HCT116 (cell line): ENCODE data around the gene TSLP. TPM values are rescaled to one million over a fixed set of nuclear protein-coding genes. Genes with fewer than 3 reads are reported as not detected.

Source experiments
- ATAC-seq: fragments of 200-7000 bp; cut with Tn5 transposase; 2 replicates; pipeline ENCODE4 v1.9.1; 2020; ENCODE audit warnings: mild to moderate bottlenecking, moderate library complexity
- BruUV-seq: library from RNA; stranded (reverse); fragments of 400-500 nt; replicated peaks from 2 replicates; lab custom pipeline; 2021; lab: Mats Ljungman, UMichigan
- CTCF ChIA-PET: fragments of 300-600 bp; sonication (Branson Sonifier 250); formaldehyde crosslinking; loops from one replicate; lab custom pipeline; 2021; ENCODE audit warnings: antibody characterized with exemption; lab: Charles Lee
- POLR2A ChIA-PET: fragments of 300-600, 350-600 bp; sonication (Branson Sonifier 250); formaldehyde crosslinking; loops from one replicate; lab custom pipeline; 2021; ENCODE audit warnings: antibody characterized with exemption; lab: Charles Lee
- RAD21 ChIA-PET, 2 experiments: fragments of 300-600 bp; sonication (Branson Sonifier 250); formaldehyde crosslinking; loops; one replicate each; lab custom pipeline; 2023; ENCODE audit warnings: low total read pairs in 2 of 2; ENCODE audit not compliant: uncharacterized antibody in 2 of 2, unreplicated experiment in 2 of 2, low non-redundant PET in 1 of 2; lab: Charles Lee
- DNase-seq: peaks from one replicate; pipeline ENCODE4 v3.0.0-alpha.2; 2010; ENCODE audit warnings: low read depth, low spot score
- H2AFZ ChIP-seq: fragments of 200-600 bp; shearing (Covaris generic), sonication (generic); 2 replicates; pipeline ENCODE4 v1.6.1; 2017; ENCODE audit warnings: low read depth, mixed run types, mixed read lengths, antibody characterized with exemption, low read length; ENCODE audit not compliant: poor library complexity, severe bottlenecking
- H3K27ac ChIP-seq: 2 replicates; pipeline ENCODE4 v1.5.1; 2012; ENCODE audit warnings: low read depth, low read length
- H3K27me3 ChIP-seq: fragments of 200-600 bp; sonication (generic); 2 replicates; pipeline ENCODE4 v1.6.1; 2016; ENCODE audit warnings: mixed run types, low read length, mixed read lengths; ENCODE audit not compliant: insufficient read depth
- H3K36me3 ChIP-seq, 2 experiments: fragments of 200-500 bp in 1 of 2; fragments of 200-600 bp in 1 of 2; sonication (Bioruptor generic) in 1 of 2; sonication (generic) in 1 of 2; 2 replicates each; pipeline versions ENCODE4 v1.5.1 to v1.6.1; 2014 to 2016; ENCODE audit warnings: low read length in 2 of 2, inconsistent platforms in 1 of 2, mixed read lengths in 1 of 2, mixed run types in 1 of 2; ENCODE audit not compliant: insufficient read depth in 2 of 2, control insufficient read depth in 1 of 2
- H3K4me1 ChIP-seq, 2 experiments: fragments of 200-600 bp in 1 of 2; sonication (generic) in 1 of 2; 2 replicates each; pipeline versions ENCODE4 v1.5.1 to v1.6.1; 2012 to 2017; ENCODE audit warnings: low read length in 2 of 2, inconsistent platforms in 1 of 2, mild to moderate bottlenecking in 1 of 2, mixed read lengths in 1 of 2, mixed run types in 1 of 2, moderate library complexity in 1 of 2; ENCODE audit not compliant: insufficient read depth in 2 of 2, control insufficient read depth in 1 of 2
- H3K4me2 ChIP-seq: fragments of 200-600 bp; sonication (generic); 2 replicates; pipeline ENCODE4 v1.6.1; 2017; ENCODE audit warnings: mixed run types, low read length, mixed read lengths
- H3K4me3 ChIP-seq, 2 experiments: fragments of 200-600 bp in 1 of 2; sonication (generic) in 1 of 2; replicated peaks in 1 of 2; 2 replicates each; pipeline ENCODE4 v1.5.1; 2011 to 2016; ENCODE audit warnings: low read length in 2 of 2, control low read depth in 1 of 2, low read depth in 1 of 2, mild to moderate bottlenecking in 1 of 2, mixed read lengths in 1 of 2, mixed run types in 1 of 2
- H3K79me2 ChIP-seq: fragments of 200-600 bp; sonication (generic); 2 replicates; pipeline ENCODE4 v1.6.1; 2017; ENCODE audit warnings: mild to moderate bottlenecking, mixed run types, low read length, moderate library complexity, mixed read lengths; ENCODE audit not compliant: insufficient read depth
- H3K9ac ChIP-seq: fragments of 200-600 bp; sonication (generic); 2 replicates; pipeline ENCODE4 v1.6.1; 2016; ENCODE audit warnings: low read length, mixed read lengths
- H3K9me2 ChIP-seq: fragments of 200-600 bp; sonication (generic), shearing (Covaris generic); 2 replicates; pipeline ENCODE4 v1.6.1; 2017; ENCODE audit warnings: mixed run types, mild to moderate bottlenecking, moderate library complexity; ENCODE audit not compliant: insufficient read depth
- H3K9me3 ChIP-seq, 2 experiments: fragments of 200-500 bp in 1 of 2; fragments of 200-600 bp in 1 of 2; sonication (Bioruptor generic) in 1 of 2; sonication (generic) in 1 of 2; 2 replicates each; pipeline ENCODE4 v1.6.1; 2014 to 2017; ENCODE audit warnings: low read length in 2 of 2, mixed read lengths in 2 of 2, inconsistent platforms in 1 of 2, low read depth in 1 of 2, mild to moderate bottlenecking in 1 of 2, mixed run types in 1 of 2, moderate library complexity in 1 of 2; ENCODE audit not compliant: control insufficient read depth in 1 of 2, insufficient read depth in 1 of 2
- H4K20me1 ChIP-seq: fragments of 200-600 bp; sonication (generic), shearing (Covaris generic); 2 replicates; pipeline ENCODE4 v1.6.1; 2017; ENCODE audit warnings: mixed run types, mild to moderate bottlenecking, moderate library complexity; ENCODE audit not compliant: insufficient read depth
- CBX3 ChIP-seq: IDR thresholded peaks from 2 replicates; pipeline ENCODE4 v1.6.1; 2012; ENCODE audit warnings: low read depth
- EGR1 ChIP-seq: IDR thresholded peaks from 2 replicates; pipeline ENCODE4 v1.6.1; 2012; ENCODE audit warnings: low read depth
- ELF1 ChIP-seq: IDR thresholded peaks from 2 replicates; pipeline ENCODE4 v1.6.1; 2012; ENCODE audit warnings: low read depth, borderline replicate concordance
- EZH2 ChIP-seq: fragments of 200-600 bp; sonication (generic); IDR thresholded peaks from 2 replicates; pipeline ENCODE4 v1.6.1; 2017; ENCODE audit warnings: antibody characterized with exemption, mixed run types
- FOSL1 ChIP-seq: IDR thresholded peaks from 2 replicates; pipeline ENCODE4 v1.6.1; 2012; ENCODE audit warnings: low read depth
- POLR2AphosphoS5 ChIP-seq: IDR thresholded peaks from 2 replicates; pipeline ENCODE4 v1.6.1; 2011; ENCODE audit warnings: mild to moderate bottlenecking, low read depth, low read length, moderate library complexity
- SIN3A ChIP-seq: IDR thresholded peaks from 2 replicates; pipeline ENCODE4 v1.6.1; 2012; ENCODE audit warnings: low read depth
- TCF7L2 ChIP-seq: IDR thresholded peaks from 2 replicates; pipeline ENCODE4 v1.7.0; 2011; ENCODE audit warnings: borderline replicate concordance, inconsistent platforms; ENCODE audit not compliant: insufficient read depth, insufficient read length; ENCODE audit errors: extremely low read depth
- YY1 ChIP-seq: IDR thresholded peaks from 2 replicates; pipeline ENCODE4 v1.6.1; 2011; ENCODE audit warnings: low read length, low read depth, moderate library complexity, mild to moderate bottlenecking; ENCODE audit not compliant: insufficient replicate concordance; ENCODE audit errors: extremely low read depth
- ZFX ChIP-seq: fragments of 450-650 bp; IDR thresholded peaks from 2 replicates; pipeline ENCODE4 v1.6.1; 2017
- ZNF274 ChIP-seq: fragments of 200-500 bp; sonication (Bioruptor generic); IDR thresholded peaks from 2 replicates; pipeline ENCODE4 v1.6.1; 2014; ENCODE audit warnings: mild to moderate bottlenecking, low read depth, low read length, inconsistent platforms
- intact Hi-C: fragments of 100-400 bp; cut with micrococcal nuclease; formaldehyde crosslinking; loops from 2 replicates; pipeline ENCODE4 v1.10.0; 2022
- total RNA-seq: library from RNA; stranded (reverse); gene quantifications from one replicate; pipeline ENCODE4 v1.2.1, GENCODE V29; 2021; ENCODE audit not compliant: unreplicated experiment
- TF ChIP-seq, protein P1 (sequence below): IDR thresholded peaks from 2 replicates; pipeline ENCODE4 v1.6.1; 2012; ENCODE audit warnings: low read depth
- TF ChIP-seq, protein P2 (sequence below), 3 experiments: fragments of 200-600 bp in 1 of 3; sonication (generic) in 1 of 3; IDR thresholded peaks in 2 of 3; conservative IDR thresholded peaks in 1 of 3; 2 replicates each; pipeline ENCODE4 v1.5.1; 2012 to 2017; ENCODE audit warnings: low read depth in 2 of 3, low read length in 2 of 3, antibody characterized with exemption in 1 of 3, borderline replicate concordance in 1 of 3, control low read depth in 1 of 3, mild to moderate bottlenecking in 1 of 3, mixed read lengths in 1 of 3, mixed run types in 1 of 3, moderate library complexity in 1 of 3; ENCODE audit not compliant: insufficient read depth in 1 of 3

TSLP gene
- total RNA-seq, 1 experiment from 2014 or later, result 0.34 TPM

DNA sequence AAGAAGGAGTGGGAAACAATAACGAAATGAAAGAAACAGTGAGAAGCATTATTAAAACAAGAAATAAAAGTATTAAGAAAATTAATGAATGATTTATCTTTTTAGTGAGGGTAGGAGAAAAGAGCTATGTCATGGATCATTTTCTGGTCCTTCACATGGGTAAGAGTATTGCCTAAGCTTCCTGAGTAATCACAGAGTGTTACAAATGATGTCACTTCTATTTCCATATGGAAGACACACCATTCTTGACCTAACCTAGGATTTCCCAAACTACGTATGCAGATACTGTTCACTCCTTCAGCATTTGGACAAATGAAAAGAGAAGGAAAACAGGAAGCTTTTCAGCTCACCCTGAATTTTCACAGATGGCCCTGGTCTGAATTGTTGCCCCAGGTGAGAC, 3.3 kb upstream of the TSLP start:
- H3K4me1 ChIP-seq, result peaks cover 1 to 7% of the 10 kb centered on the region in 2 experiments; a peak in 2 of 4 replicates
- DNase-seq (no peak), ATAC-seq (no peak)
- intact Hi-C loops, result no loop called here
- no TSS peak for BruUV-seq
- no peak overlapping the region for H3K27ac ChIP-seq
- ChIA-PET RAD21 (no interaction called here), POLR2A (no interaction called here), CTCF (no interaction called here)
- no peaks in the 10 kb centered on the region for H3K9me3 ChIP-seq
- TF ChIP-seq EZH2, result no peak
- TF ChIP-seq POLR2AphosphoS5, result no peak
- no peak for TF ChIP-seq SIN3A
- no peak for TF ChIP-seq YY1
- no peak for TF ChIP-seq TCF7L2
- no peak overlapping the region for H3K4me3 ChIP-seq
- peaks cover 46% of the 10 kb centered on the region for H3K27me3 ChIP-seq
- no peaks in the 10 kb centered on the region for H3K9me2 ChIP-seq
- H3K36me3 ChIP-seq, result no peaks in the 10 kb centered on the region
- H3K9ac ChIP-seq, result no peak overlapping the region
- no peak overlapping the region for H2AFZ ChIP-seq
- no peaks in the 10 kb centered on the region for H3K79me2 ChIP-seq
- H4K20me1 ChIP-seq, result no peaks in the 10 kb centered on the region
- no peak overlapping the region for H3K4me2 ChIP-seq

DNA sequence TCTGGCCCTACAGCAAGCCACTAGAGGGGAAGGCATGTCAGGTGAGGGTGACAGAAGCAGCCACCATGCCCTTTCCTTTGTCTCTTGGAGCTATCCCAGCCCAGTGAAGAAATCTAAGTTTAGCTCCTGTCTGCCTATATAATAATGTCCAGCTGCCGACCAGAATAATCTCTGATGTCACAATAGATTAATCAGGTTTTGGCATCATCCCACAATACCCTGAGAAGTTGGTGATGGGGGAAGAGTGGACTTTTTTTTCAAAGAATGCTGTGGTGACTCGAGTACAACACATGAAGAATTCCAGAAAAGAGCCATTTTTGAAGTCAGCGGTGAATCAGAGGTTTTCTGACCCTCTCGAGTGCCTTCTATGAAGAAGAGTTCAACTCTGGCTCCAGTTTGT, 1.7 kb upstream of the TSLP start:
- Histone ChIP-seq H3K4me3 (no peak overlapping the region), H3K27me3 (peaks cover 46% of the 10 kb centered on the region), H3K9me2 (no peaks in the 10 kb centered on the region), H3K9ac (no peak overlapping the region), H3K27ac (no peak overlapping the region), H3K36me3 (no peaks in the 10 kb centered on the region), H3K79me2 (no peaks in the 10 kb centered on the region), H3K4me1 (peaks cover 6 to 12% of the 10 kb centered on the region in 2 experiments; a peak in 2 of 4 replicates), H3K9me3 (no peaks in the 10 kb centered on the region), H2AFZ (no peak overlapping the region), H4K20me1 (no peaks in the 10 kb centered on the region), H3K4me2 (no peak overlapping the region)
- POLR2A ChIA-PET, result no interaction called here
- TF ChIP-seq FOSL1, result no peak
- TF ChIP-seq CBX3, result no peak
- TF ChIP-seq ELF1, result no peak
- no peak for TF ChIP-seq EGR1
- no peak for TF ChIP-seq ZNF274
- TF ChIP-seq, protein P1, sequence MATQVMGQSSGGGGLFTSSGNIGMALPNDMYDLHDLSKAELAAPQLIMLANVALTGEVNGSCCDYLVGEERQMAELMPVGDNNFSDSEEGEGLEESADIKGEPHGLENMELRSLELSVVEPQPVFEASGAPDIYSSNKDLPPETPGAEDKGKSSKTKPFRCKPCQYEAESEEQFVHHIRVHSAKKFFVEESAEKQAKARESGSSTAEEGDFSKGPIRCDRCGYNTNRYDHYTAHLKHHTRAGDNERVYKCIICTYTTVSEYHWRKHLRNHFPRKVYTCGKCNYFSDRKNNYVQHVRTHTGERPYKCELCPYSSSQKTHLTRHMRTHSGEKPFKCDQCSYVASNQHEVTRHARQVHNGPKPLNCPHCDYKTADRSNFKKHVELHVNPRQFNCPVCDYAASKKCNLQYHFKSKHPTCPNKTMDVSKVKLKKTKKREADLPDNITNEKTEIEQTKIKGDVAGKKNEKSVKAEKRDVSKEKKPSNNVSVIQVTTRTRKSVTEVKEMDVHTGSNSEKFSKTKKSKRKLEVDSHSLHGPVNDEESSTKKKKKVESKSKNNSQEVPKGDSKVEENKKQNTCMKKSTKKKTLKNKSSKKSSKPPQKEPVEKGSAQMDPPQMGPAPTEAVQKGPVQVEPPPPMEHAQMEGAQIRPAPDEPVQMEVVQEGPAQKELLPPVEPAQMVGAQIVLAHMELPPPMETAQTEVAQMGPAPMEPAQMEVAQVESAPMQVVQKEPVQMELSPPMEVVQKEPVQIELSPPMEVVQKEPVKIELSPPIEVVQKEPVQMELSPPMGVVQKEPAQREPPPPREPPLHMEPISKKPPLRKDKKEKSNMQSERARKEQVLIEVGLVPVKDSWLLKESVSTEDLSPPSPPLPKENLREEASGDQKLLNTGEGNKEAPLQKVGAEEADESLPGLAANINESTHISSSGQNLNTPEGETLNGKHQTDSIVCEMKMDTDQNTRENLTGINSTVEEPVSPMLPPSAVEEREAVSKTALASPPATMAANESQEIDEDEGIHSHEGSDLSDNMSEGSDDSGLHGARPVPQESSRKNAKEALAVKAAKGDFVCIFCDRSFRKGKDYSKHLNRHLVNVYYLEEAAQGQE, result no peak
- TF ChIP-seq ZFX, result no peak
- TF ChIP-seq, protein P2, sequence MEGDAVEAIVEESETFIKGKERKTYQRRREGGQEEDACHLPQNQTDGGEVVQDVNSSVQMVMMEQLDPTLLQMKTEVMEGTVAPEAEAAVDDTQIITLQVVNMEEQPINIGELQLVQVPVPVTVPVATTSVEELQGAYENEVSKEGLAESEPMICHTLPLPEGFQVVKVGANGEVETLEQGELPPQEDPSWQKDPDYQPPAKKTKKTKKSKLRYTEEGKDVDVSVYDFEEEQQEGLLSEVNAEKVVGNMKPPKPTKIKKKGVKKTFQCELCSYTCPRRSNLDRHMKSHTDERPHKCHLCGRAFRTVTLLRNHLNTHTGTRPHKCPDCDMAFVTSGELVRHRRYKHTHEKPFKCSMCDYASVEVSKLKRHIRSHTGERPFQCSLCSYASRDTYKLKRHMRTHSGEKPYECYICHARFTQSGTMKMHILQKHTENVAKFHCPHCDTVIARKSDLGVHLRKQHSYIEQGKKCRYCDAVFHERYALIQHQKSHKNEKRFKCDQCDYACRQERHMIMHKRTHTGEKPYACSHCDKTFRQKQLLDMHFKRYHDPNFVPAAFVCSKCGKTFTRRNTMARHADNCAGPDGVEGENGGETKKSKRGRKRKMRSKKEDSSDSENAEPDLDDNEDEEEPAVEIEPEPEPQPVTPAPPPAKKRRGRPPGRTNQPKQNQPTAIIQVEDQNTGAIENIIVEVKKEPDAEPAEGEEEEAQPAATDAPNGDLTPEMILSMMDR (IDR thresholded peaks at IDR 0.05 in 2 of 3, conservative IDR thresholded peaks at IDR 0.05 in 1 of 3; ENCODE audit: borderline replicate concordance in 1 of 3, insufficient read depth in 1 of 3, low read depth in 2 of 3, low read length in 2 of 3), result no peak
- intact Hi-C loops, result no loop called here
- DNase-seq (no peak), ATAC-seq (no peak)
- CTCF ChIA-PET, result no interaction called here
- RAD21 ChIA-PET, result no interaction called here
- no TSS peak for BruUV-seq
